ENCODE results near the gene THBD. TPM values are rescaled to one million over a fixed set of nuclear protein-coding genes. Genes with fewer than 3 reads are reported as not detected.

THBD gene
- polyA plus RNA-seq, 4 donors = 1.8 to 29.6 (median 2.4) TPM

GRCh38 chr20:23003881-23004460 is 45.5 kb downstream of the THBD start:
- no peaks in the 10 kb centered on the region for H3K9me3 ChIP-seq (ENCODE audit: control insufficient read depth in 2 of 2, insufficient read depth in 1 of 2, low read depth in 1 of 2, low read length in 1 of 2)
- no peak for DNase-seq
- no peak overlapping the region for H3K27ac ChIP-seq (ENCODE audit: low read depth in 1 of 3, low read length in 2 of 3)
- no peaks in the 10 kb centered on the region for H3K4me1 ChIP-seq (ENCODE audit: control insufficient read depth in 3 of 3, insufficient read depth in 2 of 3, low read depth in 1 of 3, low read length in 2 of 3)
- no peaks in the 10 kb centered on the region for H3K27me3 ChIP-seq (ENCODE audit: control insufficient read depth in 3 of 3, insufficient read depth in 3 of 3, low read length in 3 of 3)
- no peaks in the 10 kb centered on the region for H3K36me3 ChIP-seq (ENCODE audit: control insufficient read depth in 3 of 3, insufficient read depth in 2 of 3, low read depth in 1 of 3, low read length in 3 of 3)
- 63 to 79% (median 77%) methylated on average over 2 of the region's 2 CpGs for WGBS, 3 donors
- H3K4me3 ChIP-seq (ENCODE audit: low read depth in 1 of 3, low read length in 3 of 3) = no peak overlapping the region
- FAIRE-seq = no peak

- H3K4me3 ChIP-seq (ENCODE audit: low read depth in 1 of 3, low read length in 3 of 3) = no peak overlapping the region
- no peak for DNase-seq
- WGBS, 3 donors = 70 to 81% (median 75%) methylated on average over 1 of the region's 1 CpG
- H3K27me3 ChIP-seq (ENCODE audit: control insufficient read depth in 3 of 3, insufficient read depth in 3 of 3, low read length in 3 of 3) = no peaks in the 10 kb centered on the region
- no peak overlapping the region for H3K27ac ChIP-seq (ENCODE audit: low read depth in 1 of 3, low read length in 2 of 3)
- H3K9me3 ChIP-seq (ENCODE audit: control insufficient read depth in 2 of 2, insufficient read depth in 1 of 2, low read depth in 1 of 2, low read length in 1 of 2) = no peaks in the 10 kb centered on the region
- FAIRE-seq = no peak
- no peaks in the 10 kb centered on the region for H3K4me1 ChIP-seq (ENCODE audit: control insufficient read depth in 3 of 3, insufficient read depth in 2 of 3, low read depth in 1 of 3, low read length in 2 of 3)
- no peaks in the 10 kb centered on the region for H3K36me3 ChIP-seq (ENCODE audit: control insufficient read depth in 3 of 3, insufficient read depth in 2 of 3, low read depth in 1 of 3, low read length in 3 of 3)
Measured at GRCh38 chr20:23003077-23003635, 46.3 kb downstream of the THBD start.

DNA sequence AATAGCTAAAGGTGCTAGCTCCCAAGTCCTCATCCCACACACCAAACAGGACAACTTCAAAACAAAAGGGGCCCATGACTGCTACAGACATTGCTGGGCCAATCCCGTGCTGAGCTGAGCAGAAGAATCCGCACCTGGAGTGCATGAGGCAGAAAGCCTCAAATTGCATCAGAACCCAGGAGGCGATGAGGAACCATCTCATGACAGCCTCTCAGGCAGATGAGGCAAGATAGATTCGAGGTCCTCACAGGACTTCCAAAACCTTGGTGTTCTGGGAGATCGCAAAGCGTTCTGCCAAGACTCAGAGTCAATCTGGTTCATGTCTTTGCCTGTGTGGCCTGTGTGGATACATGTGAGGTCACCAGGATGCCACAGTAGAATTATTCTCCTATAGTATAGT is 47.2 kb downstream of the THBD start:
- 84 to 90% (median 85%) methylated on average over 6 of the region's 6 CpGs for WGBS, 3 donors
- H3K4me1 ChIP-seq (ENCODE audit: control insufficient read depth in 3 of 3, insufficient read depth in 2 of 3, low read depth in 1 of 3, low read length in 2 of 3) = no peaks in the 10 kb centered on the region
- DNase-seq = no peak
- H3K4me3 ChIP-seq (ENCODE audit: low read depth in 1 of 3, low read length in 3 of 3) = no peak overlapping the region
- H3K9me3 ChIP-seq (ENCODE audit: control insufficient read depth in 2 of 2, insufficient read depth in 1 of 2, low read depth in 1 of 2, low read length in 1 of 2) = no peaks in the 10 kb centered on the region
- no peak for FAIRE-seq
- H3K27ac ChIP-seq (ENCODE audit: low read depth in 1 of 3, low read length in 2 of 3) = no peak overlapping the region
- no peaks in the 10 kb centered on the region for H3K27me3 ChIP-seq (ENCODE audit: control insufficient read depth in 3 of 3, insufficient read depth in 3 of 3, low read length in 3 of 3)
- H3K36me3 ChIP-seq (ENCODE audit: control insufficient read depth in 3 of 3, insufficient read depth in 2 of 3, low read depth in 1 of 3, low read length in 3 of 3) = no peaks in the 10 kb centered on the region

GRCh38 chr20:23000232-23000947 is 49.1 kb downstream of the THBD start:
- DNase-seq (no peak), FAIRE-seq (no peak)
- no peaks in the 10 kb centered on the region for H3K4me1 ChIP-seq (ENCODE audit: control insufficient read depth in 3 of 3, insufficient read depth in 2 of 3, low read depth in 1 of 3, low read length in 2 of 3)
- WGBS, 3 donors = 58 to 72% (median 61%) methylated on average over 6 of the region's 6 CpGs
- H3K4me3 ChIP-seq (ENCODE audit: low read depth in 1 of 3, low read length in 3 of 3) = no peak overlapping the region
- H3K36me3 ChIP-seq (ENCODE audit: control insufficient read depth in 3 of 3, insufficient read depth in 2 of 3, low read depth in 1 of 3, low read length in 3 of 3) = no peaks in the 10 kb centered on the region
- no peaks in the 10 kb centered on the region for H3K27me3 ChIP-seq (ENCODE audit: control insufficient read depth in 3 of 3, insufficient read depth in 3 of 3, low read length in 3 of 3)
- H3K27ac ChIP-seq (ENCODE audit: low read depth in 1 of 3, low read length in 2 of 3) = no peak overlapping the region
- H3K9me3 ChIP-seq (ENCODE audit: control insufficient read depth in 2 of 2, insufficient read depth in 1 of 2, low read depth in 1 of 2, low read length in 1 of 2) = no peaks in the 10 kb centered on the region

GRCh38 chr20:22999756-23000155 is 49.7 kb downstream of the THBD start:
- Histone ChIP-seq H3K9me3 (ENCODE audit: control insufficient read depth in 2 of 2, insufficient read depth in 1 of 2, low read depth in 1 of 2, low read length in 1 of 2) (no peaks in the 10 kb centered on the region), H3K4me3 (ENCODE audit: low read depth in 1 of 3, low read length in 3 of 3) (no peak overlapping the region), H3K27me3 (ENCODE audit: control insufficient read depth in 3 of 3, insufficient read depth in 3 of 3, low read length in 3 of 3) (peaks cover 0 to under 1% (median 0%) of the 10 kb centered on the region in 3 donors), H3K36me3 (ENCODE audit: control insufficient read depth in 3 of 3, insufficient read depth in 2 of 3, low read depth in 1 of 3, low read length in 3 of 3) (no peaks in the 10 kb centered on the region), H3K4me1 (ENCODE audit: control insufficient read depth in 3 of 3, insufficient read depth in 2 of 3, low read depth in 1 of 3, low read length in 2 of 3) (no peaks in the 10 kb centered on the region), H3K27ac (ENCODE audit: low read depth in 1 of 3, low read length in 2 of 3) (no peak overlapping the region)
- no peak for FAIRE-seq
- 62 to 70% (median 65%) methylated on average over 4 of the region's 4 CpGs for WGBS, 3 donors
- no peak for DNase-seq

- Histone ChIP-seq H3K36me3 (ENCODE audit: control insufficient read depth in 3 of 3, insufficient read depth in 2 of 3, low read depth in 1 of 3, low read length in 3 of 3) (no peaks in the 10 kb centered on the region), H3K27ac (ENCODE audit: low read depth in 1 of 3, low read length in 2 of 3) (no peak overlapping the region), H3K4me3 (ENCODE audit: low read depth in 1 of 3, low read length in 3 of 3) (no peak overlapping the region), H3K9me3 (ENCODE audit: control insufficient read depth in 2 of 2, insufficient read depth in 1 of 2, low read depth in 1 of 2, low read length in 1 of 2) (peaks cover 0 to 6% of the 10 kb centered on the region in 2 donors), H3K27me3 (ENCODE audit: control insufficient read depth in 3 of 3, insufficient read depth in 3 of 3, low read length in 3 of 3) (peaks cover 0 to 1% (median 0%) of the 10 kb centered on the region in 3 donors), H3K4me1 (ENCODE audit: control insufficient read depth in 3 of 3, insufficient read depth in 2 of 3, low read depth in 1 of 3, low read length in 2 of 3) (no peaks in the 10 kb centered on the region)
- DNase-seq (no peak), FAIRE-seq (no peak)
- 82 to 87% (median 85%) methylated on average over 2 of the region's 2 CpGs for WGBS, 3 donors
Measured at GRCh38 chr20:22998476-22998875, 51.0 kb downstream of the THBD start.

GRCh38 chr20:22995923-22996322 is 53.5 kb downstream of the THBD start:
- WGBS, 3 donors = 44 to 63% (median 52%) methylated on average over 1 of the region's 1 CpG
- no peaks in the 10 kb centered on the region for H3K36me3 ChIP-seq (ENCODE audit: control insufficient read depth in 3 of 3, insufficient read depth in 2 of 3, low read depth in 1 of 3, low read length in 3 of 3)
- H3K4me1 ChIP-seq (ENCODE audit: control insufficient read depth in 3 of 3, insufficient read depth in 2 of 3, low read depth in 1 of 3, low read length in 2 of 3) = no peaks in the 10 kb centered on the region
- H3K9me3 ChIP-seq (ENCODE audit: control insufficient read depth in 2 of 2, insufficient read depth in 1 of 2, low read depth in 1 of 2, low read length in 1 of 2) = peaks cover 0 to 6% of the 10 kb centered on the region in 2 donors
- no peak overlapping the region for H3K4me3 ChIP-seq (ENCODE audit: low read depth in 1 of 3, low read length in 3 of 3)
- H3K27ac ChIP-seq (ENCODE audit: low read depth in 1 of 3, low read length in 2 of 3) = no peak overlapping the region
- H3K27me3 ChIP-seq (ENCODE audit: control insufficient read depth in 3 of 3, insufficient read depth in 3 of 3, low read length in 3 of 3) = peaks cover 0 to 1% (median 0%) of the 10 kb centered on the region in 3 donors
- no peak for FAIRE-seq
- no peak for DNase-seq
